ENCODE measurements around the gene RHAG.
A peak's percentile ranks its signal among the peaks of the same experiment; 100 is the strongest.

RHAG gene

GRCh38 chr6:49557177-49557576 is 79.5 kb downstream of the RHAG start:
- no peak overlapping the region for H3K4me3 ChIP-seq (replicated peaks; ENCODE audit: low read depth, low read length)
- TF ChIP-seq CTCF (IDR thresholded peaks at IDR 0.05; ENCODE audit: low read depth, low read length, missing control alignments): no peak
- no peak for DNase-seq (ENCODE audit: extremely low read depth, low read depth)

GRCh38 chr6:49556429-49556837 is 80.2 kb downstream of the RHAG start:
- DNase-seq (ENCODE audit: extremely low read depth, low read depth): no peak
- H3K4me3 ChIP-seq (replicated peaks; ENCODE audit: low read depth, low read length): no peak overlapping the region
- TF ChIP-seq CTCF (IDR thresholded peaks at IDR 0.05; ENCODE audit: low read depth, low read length, missing control alignments): no peak

DNA sequence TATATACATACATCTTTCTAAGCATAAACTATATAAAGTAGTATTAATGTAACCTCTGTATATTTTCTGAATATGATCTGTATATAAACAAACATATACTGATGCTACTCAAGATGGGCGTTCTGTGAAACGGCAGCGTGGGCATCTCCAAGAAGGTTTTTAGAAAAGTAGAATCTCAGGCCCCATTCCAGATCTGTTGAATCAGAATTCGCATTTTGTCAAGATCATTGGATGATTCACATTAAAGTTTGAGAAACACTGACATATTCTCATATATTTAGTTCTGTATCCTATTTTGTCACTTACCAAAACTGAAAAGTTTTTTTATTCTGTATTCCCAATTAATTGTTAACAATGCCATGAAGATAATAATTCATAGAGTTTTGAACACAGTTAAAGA is 80.7 kb downstream of the RHAG start:
- no peak for DNase-seq (ENCODE audit: extremely low read depth, low read depth)
- H3K4me3 ChIP-seq (replicated peaks; ENCODE audit: low read depth, low read length): peak overlapping the region; percentile 21; the same call in 1 of the 2 replicates
- TF ChIP-seq CTCF (IDR thresholded peaks at IDR 0.05; ENCODE audit: low read depth, low read length, missing control alignments): no peak

Data from HFF-Myc (cell line).